A673 (cell line): Measurements from ENCODE around the gene ALDH16A1. TPM values are rescaled to one million over a fixed set of nuclear protein-coding genes. Genes with fewer than 3 reads are reported as not detected.

Source experiments
- BruUV-seq: library from RNA; stranded (reverse); fragments of 400-500 nt; replicated peaks from 2 replicates; lab custom pipeline; 2021; lab: Mats Ljungman, UMichigan
- CTCF ChIA-PET: fragments of 300-600 bp; sonication (Branson Sonifier 250); formaldehyde crosslinking; loops from one replicate; lab custom pipeline; 2022; ENCODE audit warnings: antibody characterized with exemption; lab: Charles Lee
- POLR2A ChIA-PET: fragments of 300-600 bp; sonication (Branson Sonifier 250); formaldehyde crosslinking; loops from one replicate; lab custom pipeline; 2022; ENCODE audit warnings: antibody characterized with exemption; ENCODE audit not compliant: low non-redundant PET; lab: Charles Lee
- DNase-seq: peaks from one replicate; pipeline ENCODE4 v3.0.0-alpha.2; 2015; ENCODE audit warnings: low spot score
- H3K27ac ChIP-seq: fragments of 200-600 bp; sonication (generic); 2 replicates; pipeline ENCODE4 v1.5.1; 2016; ENCODE audit warnings: mixed run types, low read depth, mild to moderate bottlenecking, mixed read lengths, antibody characterized with exemption, low read length; ENCODE audit not compliant: poor library complexity, severe bottlenecking
- H3K27me3 ChIP-seq: fragments of 200-600 bp; sonication (generic); replicated peaks from 2 replicates; pipeline ENCODE4 v1.6.1; 2017; ENCODE audit warnings: mixed run types, low read depth, mild to moderate bottlenecking, mixed read lengths, antibody characterized with exemption, low read length; ENCODE audit not compliant: insufficient read depth, poor library complexity
- H3K36me3 ChIP-seq: fragments of 200-600 bp; sonication (generic); 2 replicates; pipeline ENCODE4 v1.6.1; 2016; ENCODE audit warnings: mixed run types, mild to moderate bottlenecking, mixed read lengths, antibody characterized with exemption, low read length; ENCODE audit not compliant: insufficient read depth, poor library complexity, severe bottlenecking
- H3K4me1 ChIP-seq: fragments of 200-600 bp; sonication (generic); 2 replicates; pipeline ENCODE4 v1.6.1; 2017; ENCODE audit warnings: mixed run types, mild to moderate bottlenecking, mixed read lengths, antibody characterized with exemption, low read length; ENCODE audit not compliant: insufficient read depth, poor library complexity, severe bottlenecking
- H3K4me3 ChIP-seq: fragments of 200-600 bp; sonication (generic); 2 replicates; pipeline ENCODE4 v1.5.1; 2016; ENCODE audit warnings: low read depth, mixed run types, mild to moderate bottlenecking, mixed read lengths, low read length; ENCODE audit not compliant: poor library complexity, severe bottlenecking
- H3K9me3 ChIP-seq: fragments of 200-600 bp; sonication (generic); 2 replicates; pipeline ENCODE4 v1.6.1; 2016; ENCODE audit warnings: mixed run types, low read depth, mild to moderate bottlenecking, mixed read lengths, antibody characterized with exemption, low read length; ENCODE audit not compliant: poor library complexity, severe bottlenecking
- CTCF ChIP-seq: fragments of 300-800, 200-600 bp; sonication (generic); conservative IDR thresholded peaks from 2 replicates; pipeline ENCODE4 v1.5.1; 2017; ENCODE audit warnings: low read depth, mild to moderate bottlenecking, antibody characterized with exemption, low read length, moderate library complexity, mixed read lengths
- EZH2 ChIP-seq: fragments of 200-600 bp; sonication (generic); IDR thresholded peaks from 2 replicates; pipeline ENCODE4 v1.6.1; 2017; ENCODE audit warnings: borderline replicate concordance, low read depth, mild to moderate bottlenecking, mixed read lengths, antibody characterized with exemption, low read length; ENCODE audit not compliant: poor library complexity, severe bottlenecking
- intact Hi-C: fragments of 100-400 bp; cut with micrococcal nuclease; formaldehyde crosslinking; loops from one replicate; pipeline ENCODE4 v1.10.0; 2022; ENCODE audit not compliant: unreplicated experiment
- total RNA-seq: library from RNA; stranded (reverse); gene quantifications from 2 replicates; pipeline ENCODE4 v1.2.3, GENCODE V29; 2021

ALDH16A1 gene
- total RNA-seq, 1 experiment from 2014 or later, result 23.2 TPM

DNA sequence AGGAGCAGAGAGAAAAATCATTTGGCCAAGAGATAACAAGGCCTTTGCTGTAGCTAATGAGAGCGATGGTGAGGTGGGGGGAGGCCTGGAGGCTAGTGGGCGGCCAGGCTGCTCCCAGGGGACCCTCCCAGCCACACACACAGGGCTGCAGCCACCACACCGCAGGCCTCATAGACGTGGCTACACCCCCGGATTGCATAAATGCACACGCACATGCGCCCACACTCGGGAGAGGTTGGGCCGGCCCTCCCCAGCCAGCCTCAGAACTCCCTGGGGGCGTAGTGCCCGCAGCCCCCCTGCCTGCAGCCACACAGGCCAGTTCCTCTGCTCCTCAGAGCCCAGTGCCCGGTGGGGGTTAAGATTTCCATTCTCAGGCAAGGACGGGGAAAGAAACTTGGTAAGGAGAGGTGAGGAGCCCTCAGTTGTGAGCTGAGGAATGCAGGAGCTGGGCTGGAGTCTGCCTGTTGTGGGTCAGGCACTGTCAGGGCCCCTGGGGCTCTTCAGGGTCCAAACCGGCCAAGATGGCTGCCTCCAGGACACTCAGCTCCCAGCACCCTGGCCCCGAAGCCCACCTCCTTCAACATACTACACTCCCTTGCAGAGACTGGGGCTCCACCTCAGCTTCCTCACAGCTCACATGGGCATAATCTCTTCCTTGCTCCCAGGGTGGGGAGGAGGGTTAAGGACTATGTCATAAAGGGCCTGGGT is 37.8 kb upstream of the ALDH16A1 start:
- TF ChIP-seq CTCF (no peak), EZH2 (no peak)
- H3K4me1 ChIP-seq, result no peaks in the 10 kb centered on the region
- intact Hi-C loops, result no loop called here
- no peak for DNase-seq
- H3K9me3 ChIP-seq, result no peaks in the 10 kb centered on the region
- no TSS peak for BruUV-seq
- ChIA-PET POLR2A (no interaction called here), CTCF (no interaction called here)
- peaks cover 13% of the 10 kb centered on the region for H3K27me3 ChIP-seq
- H3K4me3 ChIP-seq, result no peak overlapping the region
- H3K27ac ChIP-seq, result peak overlapping the region; percentile 28
- H3K36me3 ChIP-seq, result no peaks in the 10 kb centered on the region

DNA sequence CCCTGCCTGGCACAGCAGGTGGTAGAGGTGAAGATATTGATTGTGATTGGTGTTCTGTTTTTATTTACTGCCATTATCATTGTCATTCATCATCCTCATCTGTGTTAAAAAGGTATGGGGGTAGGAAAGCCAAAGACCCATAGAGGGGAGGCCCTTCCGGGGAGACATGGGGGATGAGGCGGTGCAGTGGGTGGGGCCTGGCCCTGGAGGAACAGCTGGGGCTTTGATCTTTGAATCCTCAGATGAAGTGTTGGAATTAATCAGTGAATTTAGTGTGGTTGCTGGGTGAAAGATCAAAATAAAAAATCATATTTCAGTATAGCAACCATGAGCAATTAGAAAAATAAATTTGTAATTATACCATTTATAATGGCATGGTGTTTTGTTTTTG is 37.2 kb upstream of the ALDH16A1 start:
- ChIA-PET POLR2A (no interaction called here), CTCF (interaction anchor here (0.6 kb wide), 1 partner anchor 343 kb away, joined by 3 read pairs; no protein-coding TSS in a partner anchor)
- Histone ChIP-seq H3K9me3 (no peaks in the 10 kb centered on the region), H3K27ac (no peak overlapping the region), H3K36me3 (no peaks in the 10 kb centered on the region), H3K4me1 (no peaks in the 10 kb centered on the region), H3K4me3 (no peak overlapping the region), H3K27me3 (peaks cover 19% of the 10 kb centered on the region)
- no peak for DNase-seq
- BruUV-seq, result no TSS peak
- TF ChIP-seq EZH2 (no peak), CTCF (no peak)
- intact Hi-C loops, result no loop called here

DNA sequence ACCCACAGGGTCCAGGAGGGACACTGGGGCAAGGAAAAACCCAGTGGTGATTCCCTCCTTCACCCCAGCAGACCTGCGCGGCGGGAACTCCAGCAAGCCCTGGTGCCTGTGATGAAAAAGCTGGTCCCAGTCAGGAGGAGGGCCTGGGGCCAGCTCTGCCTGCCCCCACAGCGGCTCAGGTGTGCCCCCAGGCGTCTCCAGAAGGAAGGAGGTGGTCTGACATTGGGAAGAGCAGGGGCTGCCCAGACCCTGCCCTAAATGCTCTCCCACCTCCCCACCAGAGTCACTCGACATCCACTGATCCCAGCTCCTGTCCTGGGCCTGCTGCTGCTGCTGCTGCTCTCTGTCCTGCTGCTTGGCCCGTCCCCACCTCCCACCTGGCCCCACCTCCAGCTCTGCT is 35.9 kb upstream of the ALDH16A1 start:
- no peak for TF ChIP-seq EZH2
- no peak for TF ChIP-seq CTCF
- H3K4me3 ChIP-seq, result no peak overlapping the region
- DNase-seq, result no peak
- no TSS peak for BruUV-seq
- H3K4me1 ChIP-seq, result peaks cover 5% of the 10 kb centered on the region
- no peak overlapping the region for H3K27ac ChIP-seq
- POLR2A ChIA-PET, result interaction anchor here (0.5 kb wide), 1 partner anchor 193 kb away, joined by 3 read pairs; no protein-coding TSS in a partner anchor
- no peaks in the 10 kb centered on the region for H3K9me3 ChIP-seq
- no peaks in the 10 kb centered on the region for H3K36me3 ChIP-seq
- CTCF ChIA-PET, result no interaction called here
- peaks cover 31% of the 10 kb centered on the region for H3K27me3 ChIP-seq
- intact Hi-C loops, result no loop called here
